HG03025 (cell line): Measurements from ENCODE around the gene AKAP8.
"Not testable (repeated sequence)": the region's sequence is repeated elsewhere in the genome, so short reads cannot be mapped to it uniquely, and the experiment has no call there.

Source experiments
- ATAC-seq: cut with Tn5 transposase; IDR thresholded peaks from one replicate; pipeline ENCODE4 v1.9.1; 2021; ENCODE audit warnings: mild to moderate bottlenecking, moderate library complexity; ENCODE audit not compliant: unreplicated experiment, low FRiP score

AKAP8 gene

DNA sequence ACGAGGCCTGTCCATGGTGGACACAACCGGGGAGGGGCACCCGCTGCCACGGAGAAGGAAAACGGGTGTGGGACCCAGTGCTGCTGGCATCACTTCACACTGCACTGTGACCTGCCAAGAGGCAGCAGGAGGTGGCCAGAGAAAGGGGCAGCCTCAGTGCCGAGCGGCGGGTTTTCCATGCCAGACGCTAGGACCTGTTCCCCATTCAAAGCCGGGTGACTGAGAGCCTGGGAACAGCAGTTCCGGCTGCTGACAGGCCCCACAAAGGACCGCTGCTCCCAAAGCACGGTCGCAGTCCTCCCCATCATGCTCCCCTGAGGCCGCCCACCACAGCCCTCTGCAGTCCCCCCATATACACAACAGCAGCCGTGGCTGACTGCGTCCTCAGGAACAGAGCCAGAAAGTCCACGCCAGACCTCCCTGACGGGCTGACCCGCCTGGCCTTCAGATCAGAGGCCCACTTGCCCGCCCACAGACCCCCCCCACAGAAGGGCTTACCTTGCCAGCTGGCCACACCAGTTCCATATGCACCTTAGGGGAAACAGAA is 5.4 kb downstream of the AKAP8 start:
- no peak for ATAC-seq

DNA sequence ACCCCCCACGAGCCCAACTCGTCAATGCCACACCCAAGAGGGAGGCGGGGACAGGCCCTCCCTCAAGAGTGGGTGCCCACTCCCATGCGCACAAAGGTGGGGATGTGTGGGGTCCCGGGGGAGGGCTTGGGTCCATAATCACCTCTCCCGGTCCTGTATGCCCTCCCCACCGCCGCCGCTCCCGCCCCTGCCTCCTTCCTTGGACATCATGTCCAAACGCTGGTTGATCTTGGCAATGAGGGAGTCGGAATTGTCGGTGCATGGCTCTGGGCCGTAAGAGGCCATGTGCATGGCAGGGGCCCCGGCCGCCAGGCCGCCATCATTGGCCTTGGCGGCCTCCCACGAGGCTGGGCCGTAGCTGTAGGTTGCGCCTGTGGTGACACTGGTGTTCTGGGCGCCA is 5.9 kb downstream of the AKAP8 start:
- ATAC-seq = no peak

GRCh38 chr19:15372891-15373301 is 6.7 kb downstream of the AKAP8 start:
- no peak for ATAC-seq

DNA sequence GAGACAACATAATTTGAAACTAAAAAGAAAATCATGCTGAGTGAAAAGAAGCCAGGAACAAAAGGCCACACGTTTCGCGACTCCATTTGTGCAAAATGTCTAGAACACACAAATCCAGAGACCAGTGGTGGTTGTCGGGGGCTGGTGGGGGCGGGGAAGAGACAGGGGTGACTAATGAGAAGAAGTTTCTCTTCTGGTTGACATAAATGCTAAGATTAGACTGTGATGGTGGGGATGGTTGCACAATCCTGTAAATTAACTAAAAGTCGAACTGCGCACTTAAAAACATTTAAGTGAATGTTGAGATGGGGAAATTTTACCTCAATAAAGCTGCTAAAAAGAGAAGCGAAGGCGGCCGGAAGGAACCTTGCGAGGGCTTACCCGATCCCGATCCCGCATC is 7.1 kb downstream of the AKAP8 start:
- no peak for ATAC-seq

- ATAC-seq = no peak
These were observed 7.7 kb downstream of the AKAP8 start for GRCh38 chr19:15371786-15372380.

DNA sequence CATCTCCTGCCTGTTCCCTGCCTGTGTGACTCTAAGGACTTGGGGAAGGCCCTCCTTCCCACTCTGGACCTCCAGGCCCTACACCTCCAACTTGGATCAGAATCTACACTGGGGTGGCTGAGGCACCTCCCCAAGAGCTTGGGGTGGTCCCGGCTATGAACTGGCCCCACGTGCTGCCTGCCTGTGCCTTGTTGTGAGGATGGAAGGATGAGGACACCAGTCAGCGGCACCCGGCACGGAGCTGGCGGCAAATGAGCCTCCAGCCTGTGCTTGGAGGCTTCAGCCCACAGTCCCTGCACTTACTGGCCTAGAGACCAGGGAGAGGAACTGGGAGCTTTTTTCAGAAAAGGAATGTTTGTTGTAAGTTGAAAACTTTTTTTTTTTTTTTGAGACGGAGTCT is 8.5 kb downstream of the AKAP8 start:
- ATAC-seq = no peak

GRCh38 chr19:15369594-15369891 is 10.0 kb downstream of the AKAP8 start:
- no peak for ATAC-seq

- ATAC-seq = no peak
These were observed 10.6 kb downstream of the AKAP8 start for GRCh38 chr19:15368798-15369593.

GRCh38 chr19:15368051-15368632 is 11.4 kb downstream of the AKAP8 start:
- no peak for ATAC-seq

DNA sequence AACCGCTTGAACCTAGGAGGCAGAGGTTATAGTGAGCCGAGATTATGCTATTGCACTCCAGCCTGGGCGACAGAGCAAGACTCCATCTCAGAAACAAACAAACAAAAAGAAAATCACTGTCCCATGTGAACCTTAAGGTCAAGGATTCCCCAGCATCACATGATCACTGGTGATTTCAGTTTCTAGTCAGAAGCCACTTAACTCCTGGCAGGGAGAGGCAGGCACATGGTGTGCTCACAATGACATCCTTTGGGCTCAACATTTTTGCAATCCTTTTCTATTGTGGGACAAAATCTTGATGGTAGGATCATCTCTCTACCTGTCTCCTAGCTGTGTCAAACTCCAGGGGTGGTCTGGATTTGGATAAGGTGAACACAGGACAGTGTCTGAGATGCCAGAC is 12.1 kb downstream of the AKAP8 start:
- no peak for ATAC-seq

- ATAC-seq = no peak
These were observed 14.3 kb downstream of the AKAP8 start for GRCh38 chr19:15365264-15365663.

- not testable (repeated sequence) for ATAC-seq
These were observed 15.8 kb downstream of the AKAP8 start for GRCh38 chr19:15363791-15364190.

- ATAC-seq = not testable (repeated sequence)
These were observed 16.5 kb downstream of the AKAP8 start for GRCh38 chr19:15363048-15363447.

- ATAC-seq = not testable (repeated sequence)
These were observed 19.6 kb downstream of the AKAP8 start for GRCh38 chr19:15360015-15360414.

DNA sequence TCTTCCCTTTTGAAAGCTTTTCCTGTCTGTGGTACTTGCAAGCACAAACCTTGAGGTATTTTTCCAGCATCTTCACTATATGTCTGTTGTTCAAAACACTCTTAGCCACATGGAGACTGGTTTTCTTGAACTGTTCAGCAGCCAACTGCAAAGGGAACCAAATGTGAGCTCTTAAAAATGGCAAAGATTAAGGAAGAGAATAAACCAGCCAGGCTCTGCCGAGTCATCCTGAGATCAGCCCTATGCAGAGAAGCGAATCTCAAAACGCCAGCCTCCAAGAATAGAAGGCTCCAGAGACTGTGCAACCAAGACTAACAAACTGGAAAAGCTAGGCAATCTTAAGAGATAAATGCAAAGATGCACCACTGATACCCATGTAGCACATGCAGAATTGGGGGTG is 20.7 kb downstream of the AKAP8 start:
- no peak for ATAC-seq

DNA sequence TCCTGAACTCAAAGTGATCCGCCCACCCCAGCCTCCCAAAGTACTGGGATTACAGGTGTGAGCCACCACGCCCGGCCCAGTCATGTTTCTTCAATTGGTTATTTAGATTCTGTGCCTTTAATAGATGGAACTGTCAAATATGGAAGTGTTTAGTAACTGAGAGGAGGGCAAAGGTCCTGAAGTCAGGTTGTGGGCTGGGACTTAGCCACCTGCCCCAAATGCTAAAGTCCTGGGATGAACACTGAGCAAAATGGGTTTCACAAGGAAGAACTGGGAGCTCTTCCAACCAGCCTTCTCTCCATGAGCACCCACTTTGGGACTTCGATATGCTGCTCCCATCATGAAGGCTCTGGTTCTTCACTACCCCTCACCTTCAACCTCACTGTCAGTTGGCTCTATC is 21.7 kb downstream of the AKAP8 start:
- no peak for ATAC-seq

GRCh38 chr19:15354566-15355296 is 24.9 kb downstream of the AKAP8 start:
- no peak for ATAC-seq

DNA sequence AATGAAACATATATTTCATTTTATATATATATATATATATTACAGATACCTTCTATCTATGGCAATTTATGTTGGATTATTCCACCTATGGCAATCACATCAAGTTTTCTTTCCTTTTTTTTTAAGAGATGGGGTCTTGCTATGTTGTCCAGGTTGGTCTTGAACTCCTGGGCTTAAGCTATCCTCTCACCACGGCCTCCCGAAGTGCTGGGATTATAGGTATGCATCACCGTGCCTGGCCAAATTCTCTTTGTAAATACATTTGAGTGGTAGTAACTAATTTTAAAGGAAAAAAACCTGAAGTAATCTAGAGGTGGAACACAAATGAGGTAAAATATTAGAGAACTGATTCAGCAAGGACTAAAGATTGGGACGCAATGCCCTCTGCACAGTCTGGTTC is 25.7 kb downstream of the AKAP8 start:
- ATAC-seq = no peak

- not testable (repeated sequence) for ATAC-seq
These were observed 27.1 kb downstream of the AKAP8 start for GRCh38 chr19:15352535-15352934.

GRCh38 chr19:15341328-15341727 is 38.3 kb downstream of the AKAP8 start:
- ATAC-seq = not testable (repeated sequence)

GRCh38 chr19:15340086-15340485 is 39.5 kb downstream of the AKAP8 start:
- ATAC-seq = no peak
